HG02981 (cell line): ENCODE measurements around the gene CSH2.
A peak's percentile ranks its signal among the peaks of the same experiment; 100 is the strongest.
"Not testable (repeated sequence)": the region's sequence is repeated elsewhere in the genome, so short reads cannot be mapped to it uniquely, and the experiment has no call there.

Experiments
- ATAC-seq: cut with Tn5 transposase; IDR thresholded peaks from one replicate; pipeline ENCODE4 v1.9.1; 2021; ENCODE audit warnings: mild to moderate bottlenecking, moderate library complexity; ENCODE audit not compliant: unreplicated experiment

Gene CSH2

DNA sequence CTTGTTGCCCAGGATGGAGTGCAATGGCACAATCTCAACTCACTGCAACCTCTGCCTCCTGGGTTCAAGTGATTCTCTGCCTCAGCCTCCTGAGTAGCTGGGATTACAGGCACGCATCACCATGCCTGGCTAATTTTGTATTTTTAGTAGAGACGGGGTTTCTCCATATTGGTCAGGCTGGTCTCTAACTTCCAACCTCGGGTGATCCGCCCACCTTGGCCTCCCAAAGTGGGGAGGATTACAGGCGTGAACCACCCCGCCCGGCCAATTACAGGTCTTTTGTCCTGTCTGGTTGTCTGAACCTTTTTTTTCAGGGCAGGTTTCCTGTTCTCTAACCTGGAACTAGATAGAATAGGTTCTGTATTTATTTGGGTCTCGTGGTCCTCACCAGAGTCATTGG is 17.1 kb downstream of the CSH2 start:
- not testable (repeated sequence) for ATAC-seq

DNA sequence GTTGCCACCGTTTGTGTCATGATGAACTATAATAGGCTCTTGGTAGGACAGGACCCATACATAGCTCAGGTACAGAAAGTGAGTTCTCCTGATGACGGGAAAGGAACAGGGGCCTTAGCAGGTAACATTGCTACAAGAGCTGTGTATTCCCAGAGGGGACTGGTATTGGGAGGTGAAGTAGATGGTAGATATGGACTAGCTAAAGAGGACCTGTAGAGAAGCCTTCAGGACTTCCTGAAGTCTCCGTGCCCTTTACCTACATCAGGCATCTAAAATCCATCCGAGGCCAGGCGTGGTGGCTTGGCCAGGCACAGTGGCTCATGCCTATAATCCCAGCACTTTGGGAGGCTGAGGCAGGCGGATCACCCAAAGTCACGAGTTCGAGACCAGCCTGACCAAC is 18.3 kb downstream of the CSH2 start:
- no peak for ATAC-seq

DNA sequence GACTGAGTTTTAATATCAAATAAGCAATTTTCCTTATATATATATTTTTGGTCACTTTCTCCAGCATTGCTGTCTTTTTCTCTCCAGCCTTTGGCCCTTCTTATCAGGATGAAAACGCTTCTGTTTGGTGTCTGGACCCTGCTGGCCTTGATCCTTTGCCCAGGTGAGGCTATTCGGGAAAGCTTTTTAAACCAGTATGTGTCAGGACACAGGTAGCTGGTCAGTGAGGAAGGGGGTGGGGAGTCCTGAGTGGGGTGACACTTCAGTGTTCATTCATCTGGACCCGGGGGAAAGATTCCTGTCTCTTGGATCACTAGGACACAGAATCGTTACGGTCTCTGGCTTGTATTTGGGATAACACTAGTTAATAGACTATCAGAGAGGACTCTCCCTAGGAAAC is 18.8 kb downstream of the CSH2 start:
- ATAC-seq = no peak

DNA sequence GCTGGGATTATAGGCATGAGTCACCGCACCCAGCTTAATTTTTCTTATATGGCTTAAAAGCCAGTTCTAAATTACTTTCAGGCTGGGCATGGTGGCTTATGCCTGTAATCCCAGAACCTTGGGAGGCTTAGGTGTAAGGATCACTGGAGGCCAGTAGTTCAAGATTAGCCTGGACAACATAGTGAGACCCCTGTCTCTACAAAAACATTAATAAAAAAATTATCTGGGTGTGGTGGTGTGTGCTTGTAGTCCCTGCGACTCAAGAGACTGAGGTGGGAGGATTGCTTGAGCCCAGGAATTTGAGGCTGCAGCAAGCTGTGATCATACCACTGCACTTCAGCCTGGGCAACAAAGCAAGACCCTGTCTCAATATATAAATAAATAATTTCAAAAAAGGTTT is 20.2 kb downstream of the CSH2 start:
- no peak for ATAC-seq

DNA sequence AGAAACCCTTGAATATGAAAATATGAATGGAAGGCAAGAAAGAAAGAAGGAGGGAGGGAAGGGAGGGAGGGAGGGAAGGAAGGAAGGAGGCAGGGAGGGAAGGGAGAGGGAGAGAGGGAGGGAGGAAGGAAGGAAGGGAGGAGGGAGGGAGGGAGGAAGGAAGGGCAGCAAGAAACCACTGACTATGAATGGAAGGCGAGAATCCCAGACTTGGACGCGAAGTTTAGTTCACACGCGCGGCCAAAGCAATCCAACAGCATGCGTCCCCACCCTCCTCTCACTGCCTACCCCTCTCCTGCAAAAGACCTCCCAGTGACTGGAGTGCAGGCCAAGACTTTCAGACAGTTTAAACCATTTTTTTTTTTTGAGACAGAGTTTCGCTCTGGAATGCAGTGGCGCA is 23.1 kb downstream of the CSH2 start:
- no peak for ATAC-seq

DNA sequence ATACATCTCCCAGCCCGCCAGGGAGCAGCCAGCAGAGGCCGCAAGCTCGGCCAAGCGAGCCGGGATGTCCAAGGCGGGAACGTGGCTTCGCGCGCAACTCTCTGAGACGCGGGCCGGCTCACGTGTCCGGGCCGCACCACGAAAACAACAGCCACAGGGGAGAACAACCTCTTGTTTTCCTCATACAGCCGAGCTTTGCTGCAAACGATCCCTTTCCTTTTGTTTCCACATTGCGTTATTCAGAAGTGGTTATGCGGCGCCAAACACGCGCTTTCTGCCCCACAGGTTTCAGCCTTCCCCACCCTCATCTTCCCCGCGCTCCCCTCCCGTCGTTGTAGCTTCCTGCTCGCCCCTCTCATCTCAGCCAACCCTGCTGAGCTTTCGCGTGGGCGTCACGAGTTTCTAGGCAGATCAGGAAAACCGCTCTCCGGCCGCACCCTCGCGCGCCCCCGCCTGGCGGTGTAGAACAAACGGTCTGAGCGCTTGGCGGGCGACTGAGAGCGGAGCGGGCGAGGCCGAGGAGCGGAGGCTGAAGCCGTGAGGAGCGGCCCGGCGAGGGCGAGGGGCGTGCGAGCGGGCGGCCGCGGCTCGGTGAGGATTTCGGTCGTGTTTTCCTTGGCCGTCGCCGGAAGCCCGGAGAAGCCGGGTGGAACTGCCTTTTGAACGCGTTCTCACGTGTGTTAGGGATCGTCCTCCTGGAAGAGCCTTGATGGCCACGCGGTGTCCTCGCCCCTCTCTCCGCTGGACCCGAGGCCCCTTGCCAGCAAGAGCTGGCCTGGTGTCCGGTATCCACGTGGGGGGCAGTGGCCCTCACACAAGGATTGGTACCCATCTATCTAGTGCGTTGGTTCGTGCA is 24.4 kb downstream of the CSH2 start:
- ATAC-seq = peak; percentile 82

DNA sequence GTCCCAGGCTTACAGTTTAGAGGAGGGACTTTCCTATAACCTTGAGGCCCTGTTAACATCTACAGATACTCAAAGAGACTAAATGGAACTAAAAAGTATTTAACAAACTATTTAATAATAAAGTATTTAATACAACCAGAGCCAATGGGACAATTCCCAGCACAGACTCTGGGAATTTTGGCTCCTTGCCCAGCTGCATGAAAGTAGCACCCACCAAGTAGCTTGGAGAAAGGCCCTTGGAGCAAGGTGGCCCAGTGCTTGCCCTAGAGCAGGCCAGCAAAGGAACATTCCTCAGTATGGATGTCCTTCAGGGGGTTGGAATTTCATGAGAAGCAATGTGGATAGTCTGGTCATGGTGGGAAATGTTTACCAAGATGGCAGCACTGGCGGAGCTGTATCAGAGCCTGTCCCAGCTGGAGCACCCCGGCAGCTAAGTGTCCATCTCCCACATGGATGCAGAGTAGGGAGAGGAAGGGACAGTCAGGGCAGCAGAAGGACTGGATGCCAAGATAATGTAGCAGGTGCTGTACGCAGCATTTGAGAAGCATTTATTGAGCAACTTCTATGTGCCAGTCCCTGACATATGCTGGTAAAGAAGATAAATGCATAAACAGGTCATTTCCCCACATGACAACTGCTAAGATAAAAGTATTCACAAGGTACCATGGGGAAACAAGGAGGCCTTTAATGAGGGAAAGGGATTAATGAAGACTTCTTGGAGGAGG is 25.8 kb downstream of the CSH2 start:
- ATAC-seq = no peak

DNA sequence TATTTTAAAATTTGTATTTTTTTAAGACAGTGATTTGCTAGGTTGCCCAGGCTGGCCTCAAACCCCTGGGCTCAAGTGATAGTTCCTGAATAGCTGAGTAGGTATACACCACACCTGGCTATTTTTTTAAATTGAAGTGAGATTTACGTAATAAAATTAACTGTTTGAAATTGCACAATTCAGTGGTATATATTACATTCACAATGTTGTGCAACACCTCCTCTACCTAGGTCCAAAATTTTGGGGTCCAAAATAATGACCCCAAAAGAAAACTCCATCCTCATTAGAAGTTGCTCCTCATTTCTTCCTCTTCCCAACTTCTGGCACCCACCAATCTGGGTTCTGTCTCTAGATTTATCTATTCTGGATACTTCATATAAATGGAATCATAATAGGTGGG is 28.0 kb downstream of the CSH2 start:
- ATAC-seq = no peak

DNA sequence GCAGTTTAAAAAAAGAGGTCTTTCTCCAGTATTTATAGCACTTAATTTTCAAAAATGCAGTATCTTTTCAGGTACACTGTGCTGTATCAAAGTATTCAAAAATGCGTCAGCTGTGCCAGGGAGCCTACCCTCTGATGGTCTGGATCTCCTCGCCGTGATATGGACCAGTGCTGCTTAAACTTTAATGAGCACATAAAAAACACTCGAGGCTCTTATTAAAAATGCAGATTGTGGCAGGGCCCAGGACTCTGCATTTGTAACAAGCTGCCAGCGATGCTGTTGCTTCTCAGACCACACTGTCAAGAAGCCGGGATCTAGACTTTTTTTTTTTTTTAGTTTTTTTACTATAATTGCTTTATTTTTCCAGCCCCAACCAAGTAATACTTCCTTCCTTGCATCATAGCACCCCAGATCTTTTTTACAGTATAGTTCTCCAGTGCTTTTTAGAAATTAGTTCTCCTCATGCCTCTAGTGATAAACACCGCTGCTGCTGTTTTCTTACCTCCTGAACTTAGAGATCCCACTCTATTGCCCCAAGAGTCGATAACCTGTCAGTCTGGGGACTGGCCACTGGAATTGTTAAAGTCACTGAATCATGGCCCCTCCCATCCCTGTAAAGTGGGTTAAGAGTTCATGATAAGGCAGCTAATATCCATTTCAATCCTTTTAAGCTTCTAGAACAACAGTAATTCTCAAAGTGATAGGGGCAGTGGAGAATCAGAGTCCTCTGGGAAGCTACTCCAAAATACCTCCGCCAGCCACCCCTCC is 29.4 kb downstream of the CSH2 start:
- no peak for ATAC-seq

DNA sequence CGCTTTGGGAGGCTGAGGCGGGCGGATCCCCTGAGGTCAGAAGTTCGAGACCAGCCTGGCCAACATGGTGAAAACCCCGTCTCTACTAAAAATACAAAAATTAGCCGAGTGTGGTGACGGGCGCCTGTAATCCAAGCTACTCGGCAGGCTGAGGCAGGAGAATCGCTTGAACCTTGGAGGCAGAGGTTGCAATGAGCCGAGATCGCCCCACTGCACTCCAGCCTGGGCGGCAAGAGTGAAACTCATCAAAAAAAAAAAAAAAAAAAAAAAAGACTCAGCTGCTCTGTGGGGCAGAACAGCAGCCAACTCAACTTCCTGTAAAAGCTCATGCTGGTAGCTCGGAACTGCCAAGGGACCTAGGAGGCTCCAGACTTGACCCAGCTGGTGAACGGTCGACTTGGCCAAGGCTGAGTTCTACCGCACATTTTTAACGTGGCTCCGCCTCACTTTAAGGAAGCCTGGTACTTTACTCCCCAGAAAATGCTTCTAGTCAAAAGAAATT is 30.0 kb downstream of the CSH2 start:
- ATAC-seq = not testable (repeated sequence)

DNA sequence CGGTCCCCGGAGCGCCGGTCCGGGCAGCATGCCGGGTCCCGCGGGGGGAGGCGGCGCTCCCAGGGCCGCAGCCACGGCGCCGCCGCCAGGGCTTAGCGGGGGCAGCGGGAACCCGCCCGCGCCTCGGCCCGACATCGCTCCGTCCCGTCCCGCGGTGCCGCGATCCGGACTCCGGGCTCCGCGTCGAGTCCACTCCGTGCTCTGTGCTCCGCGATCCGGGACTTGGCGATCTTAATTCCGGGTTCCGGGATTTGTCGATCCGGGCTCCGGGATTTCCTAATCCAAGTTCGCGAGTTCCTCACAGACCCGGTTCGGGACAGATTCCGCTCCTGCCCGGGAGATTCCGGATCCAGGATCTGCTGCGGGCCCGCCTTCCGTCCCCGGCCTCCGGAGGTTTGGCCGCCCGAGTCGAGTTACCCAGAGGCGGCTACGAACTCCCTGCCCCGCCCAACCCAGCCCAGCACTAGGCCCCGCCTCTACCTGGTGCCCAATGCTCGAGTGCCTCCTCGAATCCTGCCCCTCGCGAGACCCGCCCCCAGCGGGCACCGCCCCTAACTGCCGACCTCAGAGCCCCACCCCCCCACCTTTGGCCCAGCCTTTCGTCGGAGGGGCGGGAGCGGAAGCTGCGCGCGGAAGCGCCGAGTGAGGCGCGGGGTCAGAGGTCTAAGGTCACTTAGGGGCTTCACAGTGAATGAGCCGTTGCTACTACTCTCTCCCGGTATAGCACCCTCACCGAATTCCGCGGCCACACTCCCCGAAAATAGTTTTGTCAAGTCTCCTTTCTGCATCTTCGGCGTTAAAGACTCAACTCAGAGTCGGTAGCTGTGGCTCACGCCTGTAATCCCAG is 30.7 kb downstream of the CSH2 start, which contains the start of gene SMARCD2:
TSS of gene SMARCD2 (minus strand) at position 146 of the 847 bp plus-strand sequence. CDS start at position 135, 11 bp downstream.
- ATAC-seq = peak; percentile 75

DNA sequence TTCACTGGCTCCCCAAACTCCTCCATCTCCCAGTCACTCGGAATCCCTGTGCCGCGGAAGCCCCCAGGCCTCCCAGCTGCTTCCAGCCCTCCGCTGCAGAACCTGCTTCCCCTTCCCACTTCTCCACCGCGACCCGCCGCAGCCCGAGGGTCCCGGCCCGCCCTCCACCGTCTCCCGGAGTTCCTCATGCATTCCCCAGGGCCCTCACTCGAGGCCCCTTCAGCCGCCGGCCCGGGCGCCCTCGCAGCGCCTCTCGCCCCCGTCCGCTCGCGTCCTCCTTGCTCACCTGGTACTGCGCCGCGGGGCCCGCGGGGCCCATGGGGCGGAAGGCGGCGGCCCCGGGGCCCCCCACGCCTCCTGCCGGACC is 31.3 kb downstream of the CSH2 start:
- ATAC-seq = peak; percentile 27

DNA sequence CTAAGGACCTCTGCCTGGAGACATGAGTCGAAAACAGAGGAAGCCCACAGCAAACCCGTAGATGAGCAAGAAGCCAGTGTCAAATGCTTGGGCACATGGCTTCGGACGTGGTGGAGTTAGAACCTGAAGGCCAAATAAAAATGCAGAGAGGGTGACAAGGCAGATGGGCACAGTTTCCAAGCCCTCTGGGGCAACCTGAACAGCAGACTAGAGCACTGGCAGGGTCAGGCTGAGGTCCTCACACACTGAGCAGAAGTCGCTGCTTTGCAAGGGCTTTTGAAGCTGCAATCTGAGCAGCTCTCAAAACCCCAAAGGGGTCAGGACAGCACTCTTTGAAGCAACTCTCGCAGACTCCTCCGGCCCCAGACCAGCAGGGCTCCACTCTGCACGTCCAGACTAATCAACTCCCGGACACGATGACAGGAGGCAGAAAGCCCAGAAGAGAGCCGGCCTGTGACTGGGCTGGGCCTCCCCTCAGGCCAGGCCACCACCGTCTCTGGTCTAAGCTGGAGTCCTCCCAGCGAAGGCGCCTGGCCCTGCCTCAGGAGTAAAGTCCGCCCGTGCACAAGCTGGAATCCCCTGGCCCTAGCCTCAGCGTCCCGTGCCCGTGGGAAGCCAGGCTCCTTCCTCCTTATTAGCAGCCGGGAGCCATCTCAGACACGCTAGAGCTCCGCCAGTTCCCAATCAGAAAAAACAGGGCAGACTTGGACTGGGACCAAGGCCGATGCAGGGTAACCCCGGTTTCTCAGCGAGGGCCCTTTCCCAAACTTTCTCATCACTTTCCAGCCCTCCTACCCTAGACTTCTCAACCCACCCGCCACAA is 31.9 kb downstream of the CSH2 start:
- ATAC-seq = no peak

DNA sequence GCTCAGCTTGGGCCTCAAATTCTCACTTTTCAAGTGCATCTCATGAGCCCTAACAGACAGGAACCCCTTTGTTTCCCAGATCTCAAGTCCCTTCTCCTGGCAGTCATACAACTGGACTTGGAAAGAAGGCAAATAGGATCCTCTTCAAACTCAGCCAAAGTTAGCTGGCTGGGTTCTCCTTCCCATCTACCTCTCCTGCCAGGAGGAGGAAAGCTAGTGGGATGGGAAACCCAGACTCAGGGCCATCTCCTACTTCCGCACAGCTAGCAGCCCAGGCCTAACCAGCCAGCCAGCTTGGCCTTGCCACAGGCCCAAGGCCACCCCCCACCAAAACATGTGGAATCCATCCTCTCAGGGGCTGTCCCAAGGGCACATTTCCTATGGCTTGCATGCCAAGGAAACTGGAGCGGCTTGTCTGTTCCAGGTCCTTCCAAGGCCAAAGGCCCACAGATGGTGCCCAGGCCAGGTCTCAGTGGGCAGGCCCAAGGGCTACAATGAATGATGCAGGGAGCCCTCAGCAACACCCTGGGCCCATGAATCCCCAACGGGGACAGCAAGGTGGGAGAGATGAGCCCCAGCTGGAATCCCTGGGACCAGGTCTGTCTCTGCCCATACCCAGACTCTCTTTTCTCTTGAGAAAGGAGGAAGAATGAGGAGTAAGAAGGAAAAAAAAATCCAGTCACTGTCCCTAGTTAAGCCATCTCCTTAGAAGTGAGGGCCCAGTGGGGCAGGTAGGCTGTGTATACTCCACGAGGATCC is 32.7 kb downstream of the CSH2 start:
- no peak for ATAC-seq

DNA sequence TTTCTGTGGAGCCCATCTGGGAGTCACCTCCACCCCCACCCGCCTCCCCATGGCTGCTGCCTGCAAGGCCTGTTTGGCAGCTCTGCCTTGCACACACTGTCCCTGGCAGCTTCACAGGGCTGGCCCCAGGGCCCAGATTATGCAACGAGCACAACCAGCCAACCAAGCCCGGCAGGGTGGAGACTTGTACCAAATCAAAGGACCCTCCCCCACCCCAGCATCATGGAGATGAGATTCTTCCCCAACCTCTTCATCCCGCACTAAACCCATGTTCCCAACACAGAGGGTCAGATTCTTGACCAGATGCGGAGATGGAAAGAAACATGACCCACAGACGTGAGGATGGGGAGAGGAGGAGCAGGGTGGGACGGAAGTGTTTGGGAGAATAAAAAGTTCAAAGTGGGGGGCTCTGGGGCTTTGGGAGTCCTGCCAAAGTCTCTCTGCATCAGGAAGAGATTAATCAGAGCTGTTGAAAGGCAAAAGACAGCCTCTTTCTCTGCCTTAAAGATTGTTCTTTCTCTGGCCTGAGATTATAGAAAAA is 34.8 kb downstream of the CSH2 start:
- ATAC-seq = no peak

DNA sequence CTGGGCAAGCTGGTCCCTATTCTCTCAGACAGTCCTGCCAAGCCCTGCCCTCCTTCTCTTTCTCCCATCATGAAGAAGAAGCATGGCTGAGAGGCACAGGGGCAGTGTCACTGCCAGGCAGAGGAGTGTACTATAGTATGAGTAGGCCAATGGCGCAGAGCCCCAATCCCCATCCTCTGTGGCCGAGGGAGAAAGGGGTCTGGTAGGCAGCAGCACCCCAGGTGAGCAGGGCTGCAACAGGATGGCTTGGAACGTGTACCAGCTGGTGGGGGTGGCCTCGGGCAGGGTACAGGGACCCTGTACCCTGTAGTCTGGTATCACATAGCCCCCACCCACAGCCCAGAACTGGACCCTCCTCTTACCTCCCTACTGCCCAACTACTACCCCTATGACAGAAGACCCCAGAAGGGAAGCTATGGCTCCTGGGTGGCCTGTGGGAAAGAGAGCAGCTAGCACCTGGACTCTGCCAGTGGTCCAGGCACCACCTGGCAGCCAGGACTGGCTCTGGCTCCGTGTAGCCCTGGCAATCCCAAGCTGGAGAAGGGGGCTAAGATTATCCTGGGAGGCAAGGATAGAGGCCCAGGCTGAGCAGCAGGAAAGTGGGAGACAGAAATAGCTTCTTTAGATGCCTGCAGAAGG is 35.4 kb downstream of the CSH2 start:
- ATAC-seq = no peak

DNA sequence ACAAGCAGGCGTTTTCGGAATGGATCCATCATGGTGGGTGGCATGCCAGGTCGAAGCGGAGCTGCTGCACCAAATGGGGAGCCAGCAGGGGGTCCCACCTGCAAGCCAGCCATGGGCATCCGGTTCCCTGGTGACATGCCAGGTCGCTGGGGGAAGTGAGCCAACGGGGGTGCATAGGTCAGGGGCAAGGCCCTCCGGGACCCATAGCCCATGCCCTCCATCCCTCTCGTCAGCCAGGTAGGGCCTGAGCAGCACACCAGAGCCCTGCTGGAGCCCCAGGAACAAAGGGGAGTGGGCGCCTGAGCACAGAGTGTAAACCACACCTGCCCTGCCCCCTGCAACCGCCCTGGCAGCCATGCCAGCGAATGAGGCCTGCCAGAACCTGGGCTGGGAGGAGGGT is 36.0 kb downstream of the CSH2 start:
- no peak for ATAC-seq

DNA sequence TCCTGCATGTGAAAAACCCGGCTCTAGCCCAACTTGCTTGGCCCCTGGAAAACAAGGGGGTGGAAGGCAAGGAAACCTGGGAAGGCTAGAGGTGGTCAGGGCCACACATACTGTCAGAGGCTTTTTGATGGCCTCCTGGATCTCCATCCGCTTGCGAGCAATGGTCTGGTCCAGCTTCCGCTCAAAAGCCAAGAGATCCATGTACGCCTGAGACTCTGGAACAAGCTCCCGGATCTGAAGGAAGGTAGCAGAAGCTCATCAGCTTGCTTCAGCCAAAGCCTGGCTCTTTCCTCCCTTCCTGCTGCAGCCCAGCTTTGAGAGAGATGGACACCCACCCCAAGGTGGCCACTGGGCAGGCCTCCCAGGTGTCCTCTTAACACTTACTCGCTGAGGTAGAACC is 36.7 kb downstream of the CSH2 start:
- ATAC-seq = no peak
